ENCODE data around the gene TMEM270. TPM values are rescaled to one million over a fixed set of nuclear protein-coding genes. Genes with fewer than 3 reads are reported as not detected.

TMEM270 gene
- total and polyA plus RNA-seq, 2 experiments from 2014 or later: not detected

DNA sequence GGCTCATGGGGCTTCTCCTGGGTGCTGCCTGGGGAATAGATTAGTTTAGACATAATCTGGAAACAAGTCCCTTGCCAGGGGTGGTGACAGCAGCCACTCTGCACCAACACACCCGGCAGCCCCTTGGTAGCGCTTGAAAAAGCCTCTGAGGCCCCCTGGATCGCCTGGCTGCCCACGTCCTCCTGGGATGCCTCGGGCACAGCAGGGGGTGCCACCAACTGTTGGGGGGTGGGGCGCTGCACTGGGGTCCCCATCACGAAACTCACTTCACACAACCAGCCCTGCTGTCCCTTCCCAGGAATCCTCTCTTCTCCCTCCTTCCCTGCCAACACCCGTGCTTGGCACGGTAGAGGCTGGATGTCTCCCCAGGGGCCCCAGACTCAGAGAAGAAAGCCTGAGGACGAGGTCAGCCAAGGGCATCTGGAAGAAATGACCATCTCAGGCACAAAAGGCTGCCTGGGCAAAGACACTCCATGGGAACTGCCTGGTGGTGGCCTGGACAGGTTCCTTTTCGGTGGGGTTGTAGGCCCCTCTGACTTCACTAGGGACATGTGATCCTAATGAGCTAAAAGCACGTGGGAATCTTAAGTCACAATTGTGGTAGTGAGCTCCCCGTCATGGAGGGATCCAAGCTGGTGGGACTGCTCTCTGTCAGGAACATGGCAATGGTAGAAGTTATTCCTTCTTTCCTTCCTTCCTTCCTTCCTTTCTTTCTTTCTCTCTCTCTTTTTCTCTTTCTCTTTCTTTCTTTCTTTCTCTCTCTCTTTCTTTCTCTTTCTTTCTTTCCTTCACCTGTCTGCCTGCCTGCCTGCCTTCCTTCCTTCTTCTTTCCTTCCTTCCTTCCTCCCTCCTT lies 11.3 kb downstream of the TMEM270 start:
- H3K27me3 ChIP-seq: no peaks in the 10 kb centered on the region
- no peak for DNase-seq (ENCODE audit: low read depth in 1 of 2, low spot score in 1 of 2)
- no peak overlapping the region for H3K4me3 ChIP-seq
- peaks cover 12% of the 10 kb centered on the region for H3K4me1 ChIP-seq (ENCODE audit: low read depth)
- TF ChIP-seq, protein P1, sequence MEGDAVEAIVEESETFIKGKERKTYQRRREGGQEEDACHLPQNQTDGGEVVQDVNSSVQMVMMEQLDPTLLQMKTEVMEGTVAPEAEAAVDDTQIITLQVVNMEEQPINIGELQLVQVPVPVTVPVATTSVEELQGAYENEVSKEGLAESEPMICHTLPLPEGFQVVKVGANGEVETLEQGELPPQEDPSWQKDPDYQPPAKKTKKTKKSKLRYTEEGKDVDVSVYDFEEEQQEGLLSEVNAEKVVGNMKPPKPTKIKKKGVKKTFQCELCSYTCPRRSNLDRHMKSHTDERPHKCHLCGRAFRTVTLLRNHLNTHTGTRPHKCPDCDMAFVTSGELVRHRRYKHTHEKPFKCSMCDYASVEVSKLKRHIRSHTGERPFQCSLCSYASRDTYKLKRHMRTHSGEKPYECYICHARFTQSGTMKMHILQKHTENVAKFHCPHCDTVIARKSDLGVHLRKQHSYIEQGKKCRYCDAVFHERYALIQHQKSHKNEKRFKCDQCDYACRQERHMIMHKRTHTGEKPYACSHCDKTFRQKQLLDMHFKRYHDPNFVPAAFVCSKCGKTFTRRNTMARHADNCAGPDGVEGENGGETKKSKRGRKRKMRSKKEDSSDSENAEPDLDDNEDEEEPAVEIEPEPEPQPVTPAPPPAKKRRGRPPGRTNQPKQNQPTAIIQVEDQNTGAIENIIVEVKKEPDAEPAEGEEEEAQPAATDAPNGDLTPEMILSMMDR (IDR thresholded peaks at IDR 0.05; ENCODE audit: low read depth, low read length): no peak
- no peak overlapping the region for H3K27ac ChIP-seq
- H3K9me3 ChIP-seq (ENCODE audit: low read depth): no peaks in the 10 kb centered on the region
- H3K36me3 ChIP-seq: no peaks in the 10 kb centered on the region

DNA sequence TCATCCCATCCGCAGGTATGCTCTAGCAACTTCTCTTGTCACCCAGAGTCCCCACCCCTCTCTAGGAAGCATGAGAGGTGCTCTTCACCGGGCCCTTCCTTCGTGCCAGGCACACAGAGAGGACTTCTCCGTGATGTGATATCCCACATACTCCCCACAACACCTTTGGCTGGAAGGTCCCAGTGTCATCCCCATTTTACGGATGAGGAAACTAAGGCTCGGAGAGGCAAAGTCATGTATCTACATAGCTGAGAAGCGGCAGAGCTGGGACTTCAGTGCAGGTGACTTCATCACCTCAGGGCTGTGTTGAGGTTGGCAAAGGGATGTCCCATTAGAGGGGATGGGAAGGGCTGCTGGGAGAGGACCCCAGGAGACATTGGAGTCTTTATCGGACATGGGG lies 15.4 kb downstream of the TMEM270 start:
- TF ChIP-seq, protein P1 (IDR thresholded peaks at IDR 0.05; ENCODE audit: low read depth, low read length): no peak
- Histone ChIP-seq H3K9me3 (ENCODE audit: low read depth) (no peaks in the 10 kb centered on the region), H3K4me3 (no peak overlapping the region), H3K27ac (no peak overlapping the region), H3K4me1 (ENCODE audit: low read depth) (no peaks in the 10 kb centered on the region), H3K27me3 (peaks cover 17% of the 10 kb centered on the region), H3K36me3 (no peaks in the 10 kb centered on the region)
- DNase-seq (ENCODE audit: low read depth in 1 of 2, low spot score in 1 of 2): no peak

- TF ChIP-seq, protein P1 (IDR thresholded peaks at IDR 0.05; ENCODE audit: low read depth, low read length): no peak
- H3K36me3 ChIP-seq: no peaks in the 10 kb centered on the region
- no peak for DNase-seq (ENCODE audit: low read depth in 1 of 2, low spot score in 1 of 2)
- peaks cover 23% of the 10 kb centered on the region for H3K27me3 ChIP-seq
- no peaks in the 10 kb centered on the region for H3K4me1 ChIP-seq (ENCODE audit: low read depth)
- no peak overlapping the region for H3K4me3 ChIP-seq
- no peak overlapping the region for H3K27ac ChIP-seq
- no peaks in the 10 kb centered on the region for H3K9me3 ChIP-seq (ENCODE audit: low read depth)
Observed at GRCh38 chr7:73876973-73877372, 16.0 kb downstream of the TMEM270 start.

GRCh38 chr7:73879977-73880681 lies 19.2 kb downstream of the TMEM270 start:
- Histone ChIP-seq H3K36me3 (no peaks in the 10 kb centered on the region), H3K27me3 (peaks cover 36% of the 10 kb centered on the region), H3K4me1 (ENCODE audit: low read depth) (no peaks in the 10 kb centered on the region), H3K9me3 (ENCODE audit: low read depth) (no peaks in the 10 kb centered on the region), H3K4me3 (no peak overlapping the region), H3K27ac (no peak overlapping the region)
- DNase-seq (ENCODE audit: low read depth in 1 of 2, low spot score in 1 of 2): peak in 1 of 2 donors; percentile 61
- TF ChIP-seq, protein P1 (IDR thresholded peaks at IDR 0.05; ENCODE audit: low read depth, low read length): no peak

DNA sequence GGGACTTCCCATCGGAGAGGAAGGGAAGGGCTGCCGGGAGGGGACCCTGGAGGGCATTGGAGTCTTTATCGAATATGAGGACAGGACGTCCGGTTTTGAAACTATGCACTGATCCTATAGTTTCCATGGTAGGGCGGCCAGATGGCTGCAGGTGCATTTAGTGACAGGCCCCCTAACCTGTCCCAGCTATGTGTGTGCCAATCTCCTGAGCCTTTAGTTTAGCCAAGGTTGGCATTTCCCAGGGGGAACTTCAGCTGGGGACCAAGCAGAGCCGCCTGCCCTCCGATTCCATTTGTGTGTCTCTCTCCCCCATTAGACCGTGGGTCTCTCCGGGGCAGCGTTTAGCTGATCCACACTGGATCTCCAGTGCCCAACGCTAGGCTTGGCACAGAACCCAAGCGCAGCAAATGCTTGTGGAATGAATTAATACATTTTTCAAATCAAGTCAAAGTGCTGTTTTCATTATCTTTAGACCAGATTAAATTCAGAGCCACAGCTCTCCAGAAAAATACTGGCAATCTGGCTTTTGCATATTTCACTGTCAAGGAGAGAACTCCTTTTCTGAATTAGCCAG lies 19.9 kb downstream of the TMEM270 start:
- no peaks in the 10 kb centered on the region for H3K9me3 ChIP-seq (ENCODE audit: low read depth)
- H3K36me3 ChIP-seq: no peaks in the 10 kb centered on the region
- H3K4me3 ChIP-seq: no peak overlapping the region
- TF ChIP-seq, protein P1 (IDR thresholded peaks at IDR 0.05; ENCODE audit: low read depth, low read length): no peak
- H3K27ac ChIP-seq: no peak overlapping the region
- H3K27me3 ChIP-seq: peaks cover 36% of the 10 kb centered on the region
- no peaks in the 10 kb centered on the region for H3K4me1 ChIP-seq (ENCODE audit: low read depth)
- DNase-seq (ENCODE audit: low read depth in 1 of 2, low spot score in 1 of 2): no peak
